Upper lobe of left lung (tissue), 4 donors: ENCODE data around the gene SPTY2D1.

ENCODE experiments used
- EP300 ChIP-seq, 4 donors: sonication (generic); formaldehyde crosslinking; IDR thresholded peaks; one replicate each; pipeline ENCODE4 v1.5.1; 2017; ENCODE audit warnings: antibody characterized with exemption in 4 of 4, control low read depth in 2 of 4
- POLR2A ChIP-seq, 4 donors: fragments of 450-650 bp; IDR thresholded peaks; one replicate each; pipeline ENCODE4 v1.5.1; 2016 to 2017; ENCODE audit warnings: antibody characterized with exemption in 4 of 4, mild to moderate bottlenecking in 2 of 4
- POLR2AphosphoS5 ChIP-seq, 2 donors: sonication (generic); formaldehyde crosslinking; IDR thresholded peaks; one replicate each; pipeline ENCODE4 v1.5.1; 2017; ENCODE audit warnings: antibody characterized with exemption in 2 of 2
- TF ChIP-seq, protein P1 (sequence below), 6 experiments: fragments of 450-650 bp in 4 of 6; fragments of 200-600 bp in 2 of 6; sonication (generic) in 2 of 6; IDR thresholded peaks; one replicate each; pipeline ENCODE4 v1.5.1; 2016 to 2019; ENCODE audit warnings: antibody characterized with exemption in 6 of 6

DNA sequence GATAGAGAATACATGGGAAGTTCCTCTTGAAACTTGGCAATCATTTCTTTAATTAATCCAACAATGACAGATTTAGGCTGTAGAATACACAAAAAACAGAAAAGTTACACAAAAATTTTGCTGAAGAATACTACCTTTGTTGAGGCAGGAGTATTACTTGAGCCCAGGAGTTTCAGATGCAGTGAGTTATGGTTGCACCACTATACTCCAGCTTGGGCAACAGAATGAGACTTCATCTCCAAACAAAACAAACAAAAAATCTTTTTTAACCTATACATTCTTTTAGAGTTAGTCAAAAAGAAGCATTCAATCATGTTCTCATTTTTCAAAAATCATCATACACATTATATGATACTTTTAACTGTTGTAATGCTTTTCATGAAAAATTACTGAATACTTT, 67.7 kb downstream of the SPTY2D1 start:
- TF ChIP-seq, protein P1, sequence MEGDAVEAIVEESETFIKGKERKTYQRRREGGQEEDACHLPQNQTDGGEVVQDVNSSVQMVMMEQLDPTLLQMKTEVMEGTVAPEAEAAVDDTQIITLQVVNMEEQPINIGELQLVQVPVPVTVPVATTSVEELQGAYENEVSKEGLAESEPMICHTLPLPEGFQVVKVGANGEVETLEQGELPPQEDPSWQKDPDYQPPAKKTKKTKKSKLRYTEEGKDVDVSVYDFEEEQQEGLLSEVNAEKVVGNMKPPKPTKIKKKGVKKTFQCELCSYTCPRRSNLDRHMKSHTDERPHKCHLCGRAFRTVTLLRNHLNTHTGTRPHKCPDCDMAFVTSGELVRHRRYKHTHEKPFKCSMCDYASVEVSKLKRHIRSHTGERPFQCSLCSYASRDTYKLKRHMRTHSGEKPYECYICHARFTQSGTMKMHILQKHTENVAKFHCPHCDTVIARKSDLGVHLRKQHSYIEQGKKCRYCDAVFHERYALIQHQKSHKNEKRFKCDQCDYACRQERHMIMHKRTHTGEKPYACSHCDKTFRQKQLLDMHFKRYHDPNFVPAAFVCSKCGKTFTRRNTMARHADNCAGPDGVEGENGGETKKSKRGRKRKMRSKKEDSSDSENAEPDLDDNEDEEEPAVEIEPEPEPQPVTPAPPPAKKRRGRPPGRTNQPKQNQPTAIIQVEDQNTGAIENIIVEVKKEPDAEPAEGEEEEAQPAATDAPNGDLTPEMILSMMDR (IDR thresholded peaks at IDR 0.05), result no peak
- no peak for TF ChIP-seq POLR2A (IDR thresholded peaks at IDR 0.05)
- no peak for TF ChIP-seq EP300 (IDR thresholded peaks at IDR 0.05)
- no peak for TF ChIP-seq POLR2AphosphoS5 (IDR thresholded peaks at IDR 0.05)
